K562 (cell line): Measurements from ENCODE around the gene ZFHX2. TPM values are rescaled to one million over a fixed set of nuclear protein-coding genes. Genes with fewer than 3 reads are reported as not detected.
A peak's percentile ranks its signal among the peaks of the same experiment; 100 is the strongest.

Experiments used
- CCNT2 ChIP-seq: IDR thresholded peaks from 2 replicates; pipeline ENCODE4 v1.6.1; 2011; ENCODE audit warnings: borderline replicate concordance, low read depth, mild to moderate bottlenecking, moderate library complexity, mixed read lengths, low read length; ENCODE audit not compliant: insufficient read length; ENCODE audit errors: extremely low read depth
- DMBX1 ChIP-seq: fragments of 250-450 bp; sonication (Bioruptor Pico); IDR thresholded peaks from 2 replicates; pipeline ENCODE4 v1.8.0; 2022; ENCODE audit warnings: inconsistent platforms, mild to moderate bottlenecking, moderate library complexity, borderline replicate concordance
- FOXJ2 ChIP-seq: fragments of 200-800 bp; sonication (Bioruptor generic); IDR thresholded peaks from 2 replicates; pipeline ENCODE4 v1.6.1; 2016; ENCODE audit warnings: missing genetic modification characterization, missing compliant biosample characterization
- HEY1 ChIP-seq: fragments of 250-450 bp; sonication (Bioruptor Pico); IDR thresholded peaks from 2 replicates; pipeline ENCODE4 v1.5.0; 2020; ENCODE audit warnings: mild to moderate bottlenecking, moderate library complexity, borderline replicate concordance
- KAT2B ChIP-seq: IDR thresholded peaks from one replicate; pipeline ENCODE4 v1.6.1; 2012; ENCODE audit warnings: low read depth, mild to moderate bottlenecking, control low read depth, inconsistent platforms, low read length, moderate library complexity
- MEIS2 ChIP-seq: fragments of 450-650 bp; IDR thresholded peaks from 2 replicates; pipeline ENCODE4 v1.6.1; 2014; ENCODE audit warnings: mild to moderate bottlenecking; ENCODE audit not compliant: partially characterized antibody
- NFATC3 ChIP-seq: fragments of 450-650 bp; IDR thresholded peaks from 2 replicates; pipeline ENCODE4 v1.6.1; 2017; ENCODE audit warnings: mild to moderate bottlenecking
- RNF2 ChIP-seq: sonication (generic); IDR thresholded peaks from 2 replicates; pipeline ENCODE4 v1.6.1; 2016
- SAFB ChIP-seq: fragments of 200-400 bp; formaldehyde crosslinking; IDR thresholded peaks from 2 replicates; pipeline ENCODE4 v1.6.1; 2017; ENCODE audit warnings: low read depth, low read length, borderline replicate concordance
- TBP ChIP-seq: optimal IDR thresholded peaks from 2 replicates; pipeline ENCODE3; 2011; ENCODE audit warnings: low read depth, low read length, improper control_type of control experiment
- ZBTB9 ChIP-seq: fragments of 450-650 bp; formaldehyde crosslinking; IDR thresholded peaks from 2 replicates; pipeline ENCODE4 v1.4.0; 2020; ENCODE audit warnings: mild to moderate bottlenecking, moderate library complexity
- polyA plus RNA-seq, 8 experiments: library from polyadenylated mRNA; depleted of rRNA in 4 of 8; stranded (reverse) in 5 of 8; unstranded in 3 of 8; fragments of >200 nt; fragmentation: Nextera tagmentation in 2 of 8; fragmentation: Illumina TruSeq in 1 of 8; extraction: Ambion mirVana in 2 of 8; extraction: Trizol in 1 of 8; gene quantifications; 2 replicates each; pipeline versions ENCODE4 v1.2.1 to v1.2.3, GENCODE V29; 2011 to 2014; ENCODE audit warnings: inconsistent platforms in 1 of 8, missing spikeins in 1 of 8
- total RNA-seq, 7 experiments: library from RNA; depleted of rRNA in 6 of 7; stranded (reverse); fragments of >200 nt in 6 of 7; fragmentation: Illumina TruSeq in 2 of 7; extraction: Trizol in 2 of 7; gene quantifications; 2 replicates each; pipeline versions ENCODE4 v1.2.1 to v1.2.3, GENCODE V29; 2011 to 2021; ENCODE audit warnings: low replicate concordance in 1 of 7
- TF ChIP-seq, protein P1 (sequence below): fragments of 450-650 bp; IDR thresholded peaks from 2 replicates; pipeline ENCODE4 v1.6.1; 2016; ENCODE audit warnings: low read depth
- TF ChIP-seq, protein P2 (sequence below): fragments of 450-650 bp; IDR thresholded peaks from 2 replicates; pipeline ENCODE4 v1.6.1; 2016; ENCODE audit warnings: low read depth, mild to moderate bottlenecking, moderate library complexity

Gene ZFHX2
- total and polyA plus RNA-seq, 9 of the 15 experiments (the other 6 are each of a cell fraction or from before 2014, with no cell fraction given): 0.06 to 0.11 (median 0.11) TPM; not detected in 4

- TF ChIP-seq, protein P1, sequence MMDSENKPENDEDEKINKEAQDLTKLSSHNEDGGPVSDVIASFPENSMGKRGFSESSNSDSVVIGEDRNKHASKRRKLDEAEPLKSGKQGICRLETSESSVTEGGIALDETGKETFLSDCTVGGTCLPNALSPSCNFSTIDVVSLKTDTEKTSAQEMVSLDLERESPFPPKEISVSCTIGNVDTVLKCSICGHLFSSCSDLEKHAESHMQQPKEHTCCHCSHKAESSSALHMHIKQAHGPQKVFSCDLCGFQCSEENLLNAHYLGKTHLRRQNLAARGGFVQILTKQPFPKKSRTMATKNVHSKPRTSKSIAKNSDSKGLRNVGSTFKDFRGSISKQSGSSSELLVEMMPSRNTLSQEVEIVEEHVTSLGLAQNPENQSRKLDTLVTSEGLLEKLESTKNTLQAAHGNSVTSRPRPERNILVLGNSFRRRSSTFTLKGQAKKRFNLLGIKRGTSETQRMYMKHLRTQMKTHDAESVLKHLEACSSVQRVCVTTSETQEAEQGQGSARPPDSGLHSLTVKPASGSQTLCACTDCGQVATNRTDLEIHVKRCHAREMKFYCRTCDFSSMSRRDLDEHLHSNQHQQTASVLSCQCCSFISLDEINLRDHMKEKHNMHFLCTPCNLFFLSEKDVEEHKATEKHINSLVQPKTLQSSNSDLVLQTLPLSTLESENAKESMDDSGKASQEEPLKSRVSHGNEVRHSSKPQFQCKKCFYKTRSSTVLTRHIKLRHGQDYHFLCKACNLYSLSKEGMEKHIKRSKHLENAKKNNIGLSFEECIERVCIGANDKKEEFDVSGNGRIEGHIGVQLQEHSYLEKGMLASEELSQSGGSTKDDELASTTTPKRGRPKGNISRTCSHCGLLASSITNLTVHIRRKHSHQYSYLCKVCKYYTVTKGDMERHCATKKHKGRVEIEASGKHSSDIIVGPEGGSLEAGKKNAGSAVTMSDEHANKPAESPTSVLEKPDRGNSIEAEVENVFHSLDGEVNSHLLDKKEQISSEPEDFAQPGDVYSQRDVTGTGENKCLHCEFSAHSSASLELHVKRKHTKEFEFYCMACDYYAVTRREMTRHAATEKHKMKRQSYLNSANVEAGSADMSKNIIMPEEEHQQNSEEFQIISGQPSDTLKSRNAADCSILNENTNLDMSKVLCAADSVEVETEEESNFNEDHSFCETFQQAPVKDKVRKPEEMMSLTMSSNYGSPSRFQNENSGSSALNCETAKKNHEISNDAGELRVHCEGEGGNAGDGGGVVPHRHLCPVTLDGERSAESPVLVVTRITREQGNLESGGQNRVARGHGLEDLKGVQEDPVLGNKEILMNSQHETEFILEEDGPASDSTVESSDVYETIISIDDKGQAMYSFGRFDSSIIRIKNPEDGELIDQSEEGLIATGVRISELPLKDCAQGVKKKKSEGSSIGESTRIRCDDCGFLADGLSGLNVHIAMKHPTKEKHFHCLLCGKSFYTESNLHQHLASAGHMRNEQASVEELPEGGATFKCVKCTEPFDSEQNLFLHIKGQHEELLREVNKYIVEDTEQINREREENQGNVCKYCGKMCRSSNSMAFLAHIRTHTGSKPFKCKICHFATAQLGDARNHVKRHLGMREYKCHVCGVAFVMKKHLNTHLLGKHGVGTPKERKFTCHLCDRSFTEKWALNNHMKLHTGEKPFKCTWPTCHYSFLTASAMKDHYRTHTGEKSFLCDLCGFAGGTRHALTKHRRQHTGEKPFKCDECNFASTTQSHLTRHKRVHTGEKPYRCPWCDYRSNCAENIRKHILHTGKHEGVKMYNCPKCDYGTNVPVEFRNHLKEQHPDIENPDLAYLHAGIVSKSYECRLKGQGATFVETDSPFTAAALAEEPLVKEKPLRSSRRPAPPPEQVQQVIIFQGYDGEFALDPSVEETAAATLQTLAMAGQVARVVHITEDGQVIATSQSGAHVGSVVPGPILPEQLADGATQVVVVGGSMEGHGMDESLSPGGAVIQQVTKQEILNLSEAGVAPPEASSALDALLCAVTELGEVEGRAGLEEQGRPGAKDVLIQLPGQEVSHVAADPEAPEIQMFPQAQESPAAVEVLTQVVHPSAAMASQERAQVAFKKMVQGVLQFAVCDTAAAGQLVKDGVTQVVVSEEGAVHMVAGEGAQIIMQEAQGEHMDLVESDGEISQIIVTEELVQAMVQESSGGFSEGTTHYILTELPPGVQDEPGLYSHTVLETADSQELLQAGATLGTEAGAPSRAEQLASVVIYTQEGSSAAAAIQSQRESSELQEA: no peak
- TF ChIP-seq RNF2: no peak
- no peak for TF ChIP-seq NFATC3
- TF ChIP-seq MEIS2: peak; percentile 19
- no peak for TF ChIP-seq ZBTB9
- no peak for TF ChIP-seq HEY1 (CRISPR knock-in tag)
- TF ChIP-seq, protein P2, sequence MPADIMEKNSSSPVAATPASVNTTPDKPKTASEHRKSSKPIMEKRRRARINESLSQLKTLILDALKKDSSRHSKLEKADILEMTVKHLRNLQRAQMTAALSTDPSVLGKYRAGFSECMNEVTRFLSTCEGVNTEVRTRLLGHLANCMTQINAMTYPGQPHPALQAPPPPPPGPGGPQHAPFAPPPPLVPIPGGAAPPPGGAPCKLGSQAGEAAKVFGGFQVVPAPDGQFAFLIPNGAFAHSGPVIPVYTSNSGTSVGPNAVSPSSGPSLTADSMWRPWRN: no peak
- no peak for TF ChIP-seq CCNT2
- TF ChIP-seq DMBX1: no peak
- TF ChIP-seq SAFB: no peak
- TF ChIP-seq KAT2B: no peak
- TF ChIP-seq FOXJ2 (tag): no peak
- no peak for TF ChIP-seq TBP
Measured at GRCh38 chr14:23588884-23589598, 37.5 kb upstream of the ZFHX2 start (continued).
